Activated CD8-positive, alpha-beta memory T cell treated with anti-CD3 and anti-CD28 coated beads, Interleukin-2, amount 50 U/mL, for 24 hours (primary cell): Measurements from ENCODE around the gene CA11.

Experiments
- DNase-seq: peaks from one replicate; pipeline ENCODE4 v3.0.0-alpha.2; 2020; ENCODE audit errors: extremely low read depth

CA11 gene

GRCh38 chr19:48613024-48613851 is 32.7 kb downstream of the CA11 start:
- DNase-seq, result no peak

GRCh38 chr19:48611872-48612271 is 34.1 kb downstream of the CA11 start:
- DNase-seq, result no peak

- no peak for DNase-seq
Measured at GRCh38 chr19:48609571-48610108, 36.3 kb downstream of the CA11 start.

GRCh38 chr19:48608798-48609263 is 37.2 kb downstream of the CA11 start:
- no peak for DNase-seq

GRCh38 chr19:48607359-48607755 is 38.6 kb downstream of the CA11 start:
- no peak for DNase-seq

- DNase-seq, result no peak
Measured at GRCh38 chr19:48606463-48607358, 39.3 kb downstream of the CA11 start, which contains the start of gene SPACA4. TSS of gene SPACA4 (plus strand) at chr19:48606742. CDS start at chr19:48606979, 237 bp downstream.

GRCh38 chr19:48603850-48604249 is 42.1 kb downstream of the CA11 start:
- DNase-seq, result no peak

- no peak for DNase-seq
Measured at GRCh38 chr19:48603449-48603848, 42.5 kb downstream of the CA11 start.

- no peak for DNase-seq
Measured at GRCh38 chr19:48603001-48603400, 43.0 kb downstream of the CA11 start.

- no peak for DNase-seq
Measured at GRCh38 chr19:48600679-48601417, 45.1 kb downstream of the CA11 start.

GRCh38 chr19:48598996-48599700 is 46.8 kb downstream of the CA11 start:
- no peak for DNase-seq

GRCh38 chr19:48596679-48597465 is 49.1 kb downstream of the CA11 start:
- DNase-seq, result no peak

GRCh38 chr19:48596237-48596636 is 49.8 kb downstream of the CA11 start:
- DNase-seq, result no peak

- DNase-seq, result no peak
Measured at GRCh38 chr19:48595833-48596232, 50.2 kb downstream of the CA11 start.

GRCh38 chr19:48595171-48595570 is 50.8 kb downstream of the CA11 start:
- no peak for DNase-seq

- no peak for DNase-seq
Measured at GRCh38 chr19:48591021-48591420, 55.0 kb downstream of the CA11 start.

- DNase-seq, result peak; percentile 65
Measured at GRCh38 chr19:48588670-48589401, 57.2 kb downstream of the CA11 start.
